ENCODE data around the gene MUC21. TPM values are rescaled to one million over a fixed set of nuclear protein-coding genes. Genes with fewer than 3 reads are reported as not detected.

The MUC21 gene
- polyA plus RNA-seq, 3 donors, result not detected

DNA sequence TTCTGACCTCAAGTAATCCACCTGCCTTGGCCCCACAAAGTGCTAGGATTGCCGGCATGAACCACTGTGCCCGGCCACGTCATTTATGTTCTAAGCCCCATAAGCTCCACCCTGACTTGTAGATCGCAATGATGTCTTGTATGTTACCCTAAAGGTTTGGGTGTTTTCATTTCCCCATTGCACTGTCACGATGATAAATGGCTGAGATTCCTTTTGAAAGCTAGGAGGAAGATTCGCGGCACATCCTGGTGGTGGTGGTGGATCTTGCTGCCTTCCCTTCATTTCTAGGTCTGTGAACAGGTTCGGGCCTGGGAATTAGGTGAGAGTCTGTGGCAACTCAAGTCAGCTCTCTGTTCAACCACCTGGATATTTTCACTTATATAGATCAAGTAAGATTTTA is 55.0 kb downstream of the MUC21 start:
- no peak overlapping the region for H3K4me3 Mint-ChIP-seq
- H3K4me1 Mint-ChIP-seq, result peaks cover 14% of the 10 kb centered on the region
- intact Hi-C loops (cut with micrococcal nuclease), result no loop called here
- H3K27me3 Mint-ChIP-seq (ENCODE audit: low read depth in 3 of 3), result peaks cover 6 to 23% (median 17%) of the 10 kb centered on the region in 3 donors
- no peaks in the 10 kb centered on the region for H3K27me3 ChIP-seq (ENCODE audit: control insufficient read depth in 2 of 2, insufficient read depth in 2 of 2, low read length in 2 of 2)
- H3K27ac ChIP-seq (ENCODE audit: low read depth in 1 of 2, low read length in 2 of 2), result no peak overlapping the region
- no peaks in the 10 kb centered on the region for H3K36me3 Mint-ChIP-seq
- H4K20me1 ChIP-seq (ENCODE audit: insufficient read depth, low read length), result no peaks in the 10 kb centered on the region
- DNase-seq, result no peak
- H3K4me1 ChIP-seq (ENCODE audit: control insufficient read depth in 1 of 2, insufficient read depth in 2 of 2, low read length in 2 of 2), result peaks cover 11 to 14% of the 10 kb centered on the region in 2 donors
- H3K4me3 ChIP-seq (replicated peaks in 1 of 3; ENCODE audit: low read depth in 2 of 3, low read length in 3 of 3), result no peak overlapping the region
- 100% methylated on average over 2 of the region's 8 CpGs for WGBS (ENCODE audit: insufficient coverage)
- no peaks in the 10 kb centered on the region for H3K36me3 ChIP-seq (replicated peaks in 1 of 2; ENCODE audit: control insufficient read depth in 1 of 2, insufficient read depth in 2 of 2, low read length in 2 of 2)
- no peaks in the 10 kb centered on the region for H3K79me2 ChIP-seq (ENCODE audit: insufficient read depth, low read length)
- no peak overlapping the region for H3K27ac Mint-ChIP-seq
- no peak overlapping the region for H2AFZ ChIP-seq (ENCODE audit: insufficient read depth, low read depth, low read length, poor library complexity, severe bottlenecking)
- H3K9me3 ChIP-seq (replicated peaks in 1 of 2; ENCODE audit: control insufficient read depth in 1 of 2, insufficient read depth in 1 of 2, low read length in 2 of 2), result no peaks in the 10 kb centered on the region
- H3K9me3 Mint-ChIP-seq, result no peaks in the 10 kb centered on the region
- H3K9ac ChIP-seq (ENCODE audit: insufficient read depth, low read length, poor library complexity, severe bottlenecking), result no peak overlapping the region
- TF ChIP-seq, protein P1, sequence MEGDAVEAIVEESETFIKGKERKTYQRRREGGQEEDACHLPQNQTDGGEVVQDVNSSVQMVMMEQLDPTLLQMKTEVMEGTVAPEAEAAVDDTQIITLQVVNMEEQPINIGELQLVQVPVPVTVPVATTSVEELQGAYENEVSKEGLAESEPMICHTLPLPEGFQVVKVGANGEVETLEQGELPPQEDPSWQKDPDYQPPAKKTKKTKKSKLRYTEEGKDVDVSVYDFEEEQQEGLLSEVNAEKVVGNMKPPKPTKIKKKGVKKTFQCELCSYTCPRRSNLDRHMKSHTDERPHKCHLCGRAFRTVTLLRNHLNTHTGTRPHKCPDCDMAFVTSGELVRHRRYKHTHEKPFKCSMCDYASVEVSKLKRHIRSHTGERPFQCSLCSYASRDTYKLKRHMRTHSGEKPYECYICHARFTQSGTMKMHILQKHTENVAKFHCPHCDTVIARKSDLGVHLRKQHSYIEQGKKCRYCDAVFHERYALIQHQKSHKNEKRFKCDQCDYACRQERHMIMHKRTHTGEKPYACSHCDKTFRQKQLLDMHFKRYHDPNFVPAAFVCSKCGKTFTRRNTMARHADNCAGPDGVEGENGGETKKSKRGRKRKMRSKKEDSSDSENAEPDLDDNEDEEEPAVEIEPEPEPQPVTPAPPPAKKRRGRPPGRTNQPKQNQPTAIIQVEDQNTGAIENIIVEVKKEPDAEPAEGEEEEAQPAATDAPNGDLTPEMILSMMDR (IDR thresholded peaks at IDR 0.05), result no peak
- no peak overlapping the region for H3K4me2 ChIP-seq (replicated peaks; ENCODE audit: extremely low read depth, low read length, poor library complexity, severe bottlenecking)

Other genes with a start within 250 kb of the MUC21 start
- 100 to 1,000 TPM; 124 to 153 (median 132) TPM for gene FLOT1, start 241.0 kb upstream of the MUC21 start, polyA plus RNA-seq
- gene IER3, start 239.2 kb upstream of the MUC21 start, polyA plus RNA-seq, result 100 to 1,000 TPM in 1 of 3 donors, 10 to 100 TPM in 2; 30.6 to 188 (median 53.2) TPM
- gene DDR1, start 99.2 kb upstream of the MUC21 start, polyA plus RNA-seq, result 1 to 10 TPM in 1 of 3 donors, under 1 TPM in 2; 0.39 to 1.0 (median 0.51) TPM
- gene GTF2H4, start 75.5 kb upstream of the MUC21 start, polyA plus RNA-seq, result 10 to 100 TPM in 1 of 3 donors, 1 to 10 TPM in 2; 3.6 to 14.5 (median 6.0) TPM
- 10 to 100 TPM in 1 of 3 donors, 1 to 10 TPM in 2; 7.6 to 15.5 (median 8.1) TPM for gene VARS2, start 69.5 kb upstream of the MUC21 start, polyA plus RNA-seq
- not detected for gene SFTA2, start 51.5 kb upstream of the MUC21 start, polyA plus RNA-seq
- gene MUCL3, start 42.7 kb upstream of the MUC21 start, polyA plus RNA-seq, result not detected
- not detected for gene MUC22, start 26.8 kb downstream of the MUC21 start, polyA plus RNA-seq
- gene C6orf15, start 128.9 kb downstream of the MUC21 start, polyA plus RNA-seq, result not detected
- gene PSORS1C1, start 131.1 kb downstream of the MUC21 start, polyA plus RNA-seq, result not detected
- not detected for gene CDSN, start 136.7 kb downstream of the MUC21 start, polyA plus RNA-seq
- gene PSORS1C2, start 155.3 kb downstream of the MUC21 start, polyA plus RNA-seq, result not detected
- gene CCHCR1, start 174.1 kb downstream of the MUC21 start, polyA plus RNA-seq, result 1 to 10 TPM; 2.2 to 8.4 (median 2.8) TPM
- gene TCF19, start 174.9 kb downstream of the MUC21 start, polyA plus RNA-seq, result 1 to 10 TPM in 1 of 3 donors, under 1 TPM in 2; 0.75 to 1.1 (median 0.80) TPM
- gene POU5F1, start 187.0 kb downstream of the MUC21 start, polyA plus RNA-seq, result under 1 TPM in 1 of 3 donors, not detected in 2; 0.20 TPM